Heart right ventricle (tissue), 16 donors: ENCODE measurements around the gene QTRT2. TPM values are rescaled to one million over a fixed set of nuclear protein-coding genes. Genes with fewer than 3 reads are reported as not detected.
A peak's percentile ranks its signal among the peaks of the same experiment; 100 is the strongest.

Experiments
- ATAC-seq, 8 donors: fragments of 200-7000 bp; cut with Tn5 transposase; one replicate each; pipeline ENCODE4 v1.9.1; 2020; ENCODE audit warnings: mild to moderate bottlenecking in 8 of 8, moderate library complexity in 8 of 8, moderate number of reproducible peaks in 1 of 8
- DNase-seq, 2 donors: peaks; one replicate each; pipeline ENCODE4 v3.0.0-alpha.2; 2020
- H3K27ac ChIP-seq, 10 donors: fragments of 200-600 bp; sonication (generic) in 2 of 10; one replicate each; pipeline versions ENCODE4 v1.5.0 to v1.8.0; 2020 to 2022; ENCODE audit warnings: mild to moderate bottlenecking in 3 of 10
- H3K27me3 ChIP-seq, 7 donors: fragments of 200-600 bp; one replicate each; pipeline ENCODE4 v1.8.0; 2021 to 2022; ENCODE audit warnings: mild to moderate bottlenecking in 2 of 7
- H3K36me3 ChIP-seq, 9 donors: fragments of 200-600 bp; sonication (generic) in 1 of 9; one replicate each; pipeline versions ENCODE4 v1.5.0 to v1.8.0; 2020 to 2022; ENCODE audit warnings: mild to moderate bottlenecking in 2 of 9
- H3K4me1 ChIP-seq, 9 donors: fragments of 200-600 bp; sonication (generic) in 1 of 9; one replicate each; pipeline versions ENCODE4 v1.5.0 to v1.8.0; 2020 to 2022; ENCODE audit warnings: mild to moderate bottlenecking in 4 of 9
- H3K4me3 ChIP-seq, 10 donors: fragments of 200-600 bp; sonication (generic) in 2 of 10; one replicate each; pipeline versions ENCODE4 v1.5.0 to v1.8.0; 2020 to 2022; ENCODE audit warnings: mild to moderate bottlenecking in 7 of 10, moderate library complexity in 2 of 10
- H3K9me3 ChIP-seq, 11 donors: fragments of 200-600 bp in 10 of 11; sonication (generic) in 2 of 11; one replicate each; pipeline versions ENCODE4 v1.5.0 to v1.8.0; 2013 to 2022; ENCODE audit warnings: mild to moderate bottlenecking in 2 of 11, control low read depth in 1 of 11, moderate library complexity in 1 of 11
- CTCF ChIP-seq, 9 donors: fragments of 200-600 bp; sonication (generic) in 2 of 9; IDR thresholded peaks; one replicate each; pipeline versions ENCODE4 v1.5.0 to v1.8.0; 2021 to 2022; ENCODE audit warnings: antibody characterized with exemption in 9 of 9, mild to moderate bottlenecking in 5 of 9, moderate library complexity in 1 of 9
- WGBS, 2 donors: extraction: QIAGEN DNeasy Blood & Tissue Kit; methylation state at CpG; one replicate each; pipeline ENCODE4 v1.1.7; 2013; ENCODE audit warnings: inconsistent platforms in 1 of 2; 5-methylcytosine and 5-hydroxymethylcytosine counted together
- intact Hi-C, 10 donors: fragments of 100-400 bp; cut with DNase I; formaldehyde crosslinking; loops; one replicate each; pipeline versions ENCODE4 v1.11.1 to v1.14.2; 2022
- long read RNA-seq, 3 donors: library from polyadenylated mRNA; unstranded; transcript quantifications; one replicate each; pipeline ENCODE4 v2.0.0, GENCODE V29; 2020 to 2021
- polyA plus RNA-seq, 2 donors: library from polyadenylated mRNA; stranded (reverse); fragments of 200-250 nt; gene quantifications; one replicate each; pipeline ENCODE4 v1.2.3, GENCODE V29; 2013
- total RNA-seq, 10 donors: library from RNA; stranded (reverse); fragmentation: NEBNext Ultra II Directional in 3 of 10; extraction: Animal tissue kit (Norgen Biotek cat#: 25700) in 3 of 10; gene quantifications; one replicate each; pipeline versions ENCODE4 v1.2.1 to v1.2.4, GENCODE V29; 2021 to 2023
- donor health status: Arrhythmogenic right ventricular cardiomyopathy.
- donor health status: ischemic (EF 13 %, LVEDD 7.1; RV severe dilation, severe dysfunction).
- donor health status: healthy with polysubstance abuse.
- donor health status: DM: no; HTN: yes; CAD: no.
- donor health status: DM: no; HTN: no; CAD: no.
- donor health status: ischemic (EF 25% LVEDD 6.9; RV normal size, moderate dysfunction).
- donor health status: ischemic (EF 25% LVEDD 5.7; RV mildly dilated, moderate dysfunction).
- donor health status: healthy.
- donor health status: DM: yes; HTN: yes; CAD: no.
- donor health status: Ischemic cardiomyopathy.
- donor health status: ischemic (EF 35%, LVEDD 5.7; RV mildly dilated, moderate dysfunction).
- donor health status: nonischemic (EF 11% LVEDD 7.7; RV severe dilation, severe dysfunction).
- donor health status: DM: yes; HTN: yes; CAD: no.
- donor health status: PGD.
- donor health status: ischemic (EF 29% LVEDD 5.4; RV normal size, mild dysfunction).
- donor health status: nonischemic (EF 23%, LVEDD 6.1; RV moderate dilation, normal function).

Gene QTRT2
- total RNA-seq (1 to 10 TPM; 3.6 to 9.7 (median 5.2) TPM), polyA plus RNA-seq (1 to 10 TPM; 3.4 to 4.2 TPM)
- long read RNA-seq, donor 1, full-length matches to known transcripts = 2 of 2 reads
- long read RNA-seq, donor 1, partial matches to known transcripts = 0 of 2 reads
- long read RNA-seq, donor 1, other reads (novel, unspliced or antisense) = 0 of 2 reads
- long read RNA-seq, donor 2, full-length matches to known transcripts = 3 of 6 reads
- long read RNA-seq, donor 2, partial matches to known transcripts = 1 of 6 reads
- long read RNA-seq, donor 2, other reads (novel, unspliced or antisense) = 2 of 6 reads
- long read RNA-seq, donor 3, full-length matches to known transcripts = 10 of 14 reads
- long read RNA-seq, donor 3, partial matches to known transcripts = 1 of 14 reads
- long read RNA-seq, donor 3, other reads (novel, unspliced or antisense) = 3 of 14 reads

DNA sequence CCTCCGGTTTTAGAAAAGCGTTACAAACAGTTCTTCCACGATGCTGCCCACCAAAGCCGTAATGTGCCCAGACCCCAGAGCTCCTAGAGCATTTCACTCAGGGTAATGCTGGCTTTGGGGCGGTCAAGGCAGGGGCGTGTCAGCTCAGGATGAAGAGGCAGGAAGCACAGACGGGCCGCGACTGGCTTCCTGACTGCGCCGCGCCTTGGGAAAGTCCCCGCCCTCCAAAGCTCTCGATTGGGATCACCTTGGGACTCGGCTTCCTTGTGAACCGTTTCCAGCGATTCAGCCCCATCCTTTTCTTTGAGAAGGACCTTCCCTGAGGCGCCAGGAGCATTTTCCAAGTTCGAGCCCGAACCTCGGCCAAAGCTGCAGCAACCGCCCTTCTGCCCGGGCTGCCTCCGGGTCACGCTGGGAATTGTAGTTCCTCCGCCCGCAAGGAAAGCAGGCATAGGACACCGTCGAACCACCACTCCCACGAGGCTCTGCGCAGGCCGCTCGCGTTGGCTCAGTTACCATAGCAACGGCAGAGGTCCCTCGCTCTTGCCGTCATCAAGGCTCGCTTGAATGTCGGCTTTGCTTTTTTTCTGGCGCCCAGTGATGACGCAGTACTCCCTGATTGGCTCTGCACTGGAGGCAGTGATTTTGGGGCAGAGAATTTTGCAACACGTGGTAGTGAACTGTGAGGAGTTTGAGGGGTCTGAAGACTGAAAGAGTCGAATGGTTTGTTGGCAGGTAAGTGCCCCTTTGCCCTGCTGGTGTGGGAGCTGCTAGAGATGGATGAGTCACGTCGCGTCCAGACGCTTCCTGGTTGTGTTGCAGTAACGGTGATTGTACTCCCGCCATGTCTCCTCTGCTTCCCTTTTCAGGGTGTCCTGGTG is at the start of gene QTRT2, which contains the start of gene CCDC191:
Gene QTRT2, plus strand, starts transcription at position 608 of the 881 bp plus-strand sequence. CDS start 8,521 bp downstream, outside the sequence.
Gene CCDC191, minus strand, starts transcription at position 397 of the 881 bp plus-strand sequence. Its CDS starts 60 bp downstream, at position 337.
- no peak for TF ChIP-seq CTCF (IDR thresholded peaks at IDR 0.05)
- ATAC-seq (peak; percentile 99 to 100 (median 100)), DNase-seq (peak; percentile 96 to 100)
- peaks cover 0 to 31% (median 16%) of the 10 kb centered on the region in 9 donors for H3K4me1 ChIP-seq
- peak within 1 kb of the TSS; percentile 16 to 89 (median 82) for H3K27ac ChIP-seq
- H3K27me3 ChIP-seq = no peaks in the 10 kb centered on the region
- WGBS, 2 donors = 0% methylated on average over 49 of the region's 49 CpGs
- peak within 1 kb of the TSS; percentile 58 to 85 (median 72) for H3K4me3 ChIP-seq
- intact Hi-C loops = loop anchor here in 5 of 10 donors (5.0 to 10.0 kb wide), 7 partner anchors 98 to 319 kb away; partner anchors contain the start of genes ATP6V1A (in 2 of the 5), NAA50 (in 2 of the 5) and ZDHHC23 (in 2 of the 5)
- peaks cover 0 to 8% (median 0%) of the 10 kb centered on the region in 9 donors for H3K36me3 ChIP-seq
- no peaks in the 10 kb centered on the region for H3K9me3 ChIP-seq

DNA sequence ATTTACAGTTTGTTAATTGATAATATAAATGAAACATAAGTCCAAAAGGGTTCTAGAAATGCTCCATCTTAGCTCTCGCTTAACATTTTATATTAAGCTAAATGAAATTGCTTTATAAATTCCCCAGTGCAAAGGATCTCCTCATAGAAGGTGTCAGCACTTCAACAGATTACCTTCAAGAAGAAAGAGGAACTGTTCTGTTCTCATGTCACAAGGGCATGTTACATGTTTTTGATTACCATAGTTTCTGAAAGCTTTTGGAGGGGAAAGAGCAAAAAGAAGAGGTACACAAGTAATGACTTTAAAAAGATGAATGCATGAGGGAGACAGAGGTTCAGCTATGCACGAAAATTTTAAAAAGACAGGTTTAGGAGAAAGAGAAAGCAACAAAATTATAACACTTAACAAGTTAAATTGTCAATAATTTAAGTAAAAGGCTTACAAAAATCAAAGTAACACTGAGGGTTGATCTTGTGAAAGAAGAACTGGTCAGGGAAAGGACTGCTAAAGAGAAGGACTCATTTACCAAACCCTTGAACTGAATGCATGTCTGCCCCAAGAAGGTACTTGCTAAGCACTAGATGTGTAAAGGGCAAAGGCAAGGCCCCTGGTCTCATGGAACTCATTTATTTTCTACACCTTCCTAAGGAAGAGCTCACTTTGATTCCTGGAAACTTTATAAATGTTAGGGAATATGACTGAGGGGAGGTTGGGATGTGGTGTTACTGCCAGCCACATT is 45.3 kb upstream of the QTRT2 start:
- WGBS, 2 donors = 90 to 92% methylated on average over 2 of the region's 2 CpGs

DNA sequence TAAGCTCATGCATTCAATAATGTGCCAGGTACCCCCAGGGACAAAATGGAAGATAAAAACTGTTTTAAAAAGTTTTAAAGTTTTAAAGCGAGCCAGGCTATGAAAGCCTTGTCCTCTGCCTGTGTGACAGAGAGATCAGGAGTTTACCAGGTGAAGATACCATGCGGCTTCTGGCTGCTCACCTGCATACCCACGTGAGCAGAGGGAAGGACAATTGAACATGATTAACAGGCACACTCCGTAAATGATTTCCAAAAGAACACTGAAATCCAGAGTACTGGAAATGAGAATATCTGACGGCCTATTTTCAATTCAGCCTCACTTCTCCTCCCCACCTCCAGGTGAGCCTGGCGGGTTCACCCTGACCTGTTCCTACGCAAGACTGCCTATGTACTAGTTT is 42.3 kb upstream of the QTRT2 start:
- Histone ChIP-seq H3K4me1 (no peaks in the 10 kb centered on the region), H3K27ac (no peak overlapping the region), H3K27me3 (no peaks in the 10 kb centered on the region), H3K9me3 (no peaks in the 10 kb centered on the region), H3K4me3 (no peak overlapping the region), H3K36me3 (peaks cover 0 to 21% (median 4%) of the 10 kb centered on the region in 9 donors)
- TF ChIP-seq CTCF (IDR thresholded peaks at IDR 0.05) = no peak
- 96 to 97% methylated on average over 7 of the region's 7 CpGs for WGBS, 2 donors
- ATAC-seq = no peak
- intact Hi-C loops = no loop called here
- DNase-seq = no peak

More for the DNA sequence above, 45.3 kb upstream of the QTRT2 start:
- Histone ChIP-seq H3K27ac (no peak overlapping the region), H3K9me3 (peaks cover 0 to 1% (median 0%) of the 10 kb centered on the region in 11 donors), H3K36me3 (peaks cover 0 to 27% (median 0%) of the 10 kb centered on the region in 9 donors), H3K4me3 (no peak overlapping the region), H3K27me3 (no peaks in the 10 kb centered on the region), H3K4me1 (no peaks in the 10 kb centered on the region)
- DNase-seq (no peak), ATAC-seq (no peak)
- TF ChIP-seq CTCF (IDR thresholded peaks at IDR 0.05) = no peak
- intact Hi-C loops = no loop called here
